Liver (tissue), 3 donors: Measurements from ENCODE around the gene RAPGEF1.

Experiments used
- CTCF ChIP-seq: fragments of 150-350 bp; IDR thresholded peaks from 2 replicates; pipeline ENCODE4 v1.5.1; 2017; ENCODE audit warnings: improper control_type of control experiment, low read depth, low read length; ENCODE audit not compliant: missing input control
- EGR1 ChIP-seq, 2 donors: IDR thresholded peaks; 2 replicates each; pipeline ENCODE4 v1.6.1; 2016 to 2018; ENCODE audit warnings: antibody characterized with exemption in 2 of 2, low read depth in 2 of 2
- FOXA1 ChIP-seq: IDR thresholded peaks from 2 replicates; pipeline ENCODE4 v1.6.1; 2016; ENCODE audit warnings: antibody characterized with exemption
- GABPA ChIP-seq, 2 donors: IDR thresholded peaks in 1 of 2; conservative IDR thresholded peaks in 1 of 2; 2 replicates each; pipeline ENCODE4 v1.6.1; 2016; ENCODE audit warnings: antibody characterized with exemption in 2 of 2, mild to moderate bottlenecking in 1 of 2, moderate library complexity in 1 of 2
- HNF4G ChIP-seq: IDR thresholded peaks from 2 replicates; pipeline ENCODE4 v1.6.1; 2016; ENCODE audit warnings: antibody characterized with exemption
- JUND ChIP-seq, 2 donors: IDR thresholded peaks; 2 replicates each; pipeline ENCODE4 v1.6.1; 2016; ENCODE audit warnings: antibody characterized with exemption in 2 of 2
- MAX ChIP-seq: IDR thresholded peaks from 2 replicates; pipeline ENCODE4 v1.6.1; 2016; ENCODE audit warnings: antibody characterized with exemption
- RAD21 ChIP-seq, 2 donors: IDR thresholded peaks; 2 replicates each; pipeline ENCODE4 v1.6.1; 2016; ENCODE audit warnings: antibody characterized with exemption in 2 of 2, mild to moderate bottlenecking in 2 of 2
- SP1 ChIP-seq: IDR thresholded peaks from 2 replicates; pipeline ENCODE4 v1.6.1; 2018; ENCODE audit warnings: antibody characterized with exemption, mild to moderate bottlenecking
- TAF1 ChIP-seq: conservative IDR thresholded peaks from 2 replicates; pipeline ENCODE4 v1.6.1; 2016; ENCODE audit warnings: antibody characterized with exemption, mild to moderate bottlenecking
- YY1 ChIP-seq: IDR thresholded peaks from 2 replicates; pipeline ENCODE4 v1.6.1; 2016; ENCODE audit warnings: antibody characterized with exemption, mild to moderate bottlenecking
- TF ChIP-seq, protein P1 (sequence below): IDR thresholded peaks from 2 replicates; pipeline ENCODE4 v1.6.1; 2016; ENCODE audit warnings: antibody characterized with exemption, mild to moderate bottlenecking
- TF ChIP-seq, protein P2 (sequence below): IDR thresholded peaks from 2 replicates; pipeline ENCODE4 v1.6.1; 2016; ENCODE audit warnings: antibody characterized with exemption
- TF ChIP-seq, protein P3 (sequence below): IDR thresholded peaks from 2 replicates; pipeline ENCODE4 v1.6.1; 2016; ENCODE audit warnings: antibody characterized with exemption
- donor health status: healthy.
- donor health status: healthy.

GRCh38 chr9:131784748-131785501 is 45.0 kb upstream of the RAPGEF1 start:
- TF ChIP-seq, protein P1, sequence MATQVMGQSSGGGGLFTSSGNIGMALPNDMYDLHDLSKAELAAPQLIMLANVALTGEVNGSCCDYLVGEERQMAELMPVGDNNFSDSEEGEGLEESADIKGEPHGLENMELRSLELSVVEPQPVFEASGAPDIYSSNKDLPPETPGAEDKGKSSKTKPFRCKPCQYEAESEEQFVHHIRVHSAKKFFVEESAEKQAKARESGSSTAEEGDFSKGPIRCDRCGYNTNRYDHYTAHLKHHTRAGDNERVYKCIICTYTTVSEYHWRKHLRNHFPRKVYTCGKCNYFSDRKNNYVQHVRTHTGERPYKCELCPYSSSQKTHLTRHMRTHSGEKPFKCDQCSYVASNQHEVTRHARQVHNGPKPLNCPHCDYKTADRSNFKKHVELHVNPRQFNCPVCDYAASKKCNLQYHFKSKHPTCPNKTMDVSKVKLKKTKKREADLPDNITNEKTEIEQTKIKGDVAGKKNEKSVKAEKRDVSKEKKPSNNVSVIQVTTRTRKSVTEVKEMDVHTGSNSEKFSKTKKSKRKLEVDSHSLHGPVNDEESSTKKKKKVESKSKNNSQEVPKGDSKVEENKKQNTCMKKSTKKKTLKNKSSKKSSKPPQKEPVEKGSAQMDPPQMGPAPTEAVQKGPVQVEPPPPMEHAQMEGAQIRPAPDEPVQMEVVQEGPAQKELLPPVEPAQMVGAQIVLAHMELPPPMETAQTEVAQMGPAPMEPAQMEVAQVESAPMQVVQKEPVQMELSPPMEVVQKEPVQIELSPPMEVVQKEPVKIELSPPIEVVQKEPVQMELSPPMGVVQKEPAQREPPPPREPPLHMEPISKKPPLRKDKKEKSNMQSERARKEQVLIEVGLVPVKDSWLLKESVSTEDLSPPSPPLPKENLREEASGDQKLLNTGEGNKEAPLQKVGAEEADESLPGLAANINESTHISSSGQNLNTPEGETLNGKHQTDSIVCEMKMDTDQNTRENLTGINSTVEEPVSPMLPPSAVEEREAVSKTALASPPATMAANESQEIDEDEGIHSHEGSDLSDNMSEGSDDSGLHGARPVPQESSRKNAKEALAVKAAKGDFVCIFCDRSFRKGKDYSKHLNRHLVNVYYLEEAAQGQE, result no peak
- TF ChIP-seq CTCF (no peak), MAX (no peak), TAF1 (no peak), FOXA1 (no peak), JUND (IDR thresholded peaks at IDR 0.05) (no peak), RAD21 (IDR thresholded peaks at IDR 0.05) (no peak), GABPA (IDR thresholded peaks at IDR 0.05 in 1 of 2, conservative IDR thresholded peaks at IDR 0.05 in 1 of 2) (no peak), HNF4G (no peak), EGR1 (IDR thresholded peaks at IDR 0.05; ENCODE audit: low read depth in 2 of 2) (no peak), YY1 (no peak), SP1 (no peak)
- TF ChIP-seq, protein P2, sequence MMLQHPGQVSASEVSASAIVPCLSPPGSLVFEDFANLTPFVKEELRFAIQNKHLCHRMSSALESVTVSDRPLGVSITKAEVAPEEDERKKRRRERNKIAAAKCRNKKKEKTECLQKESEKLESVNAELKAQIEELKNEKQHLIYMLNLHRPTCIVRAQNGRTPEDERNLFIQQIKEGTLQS, result no peak
- TF ChIP-seq, protein P3, sequence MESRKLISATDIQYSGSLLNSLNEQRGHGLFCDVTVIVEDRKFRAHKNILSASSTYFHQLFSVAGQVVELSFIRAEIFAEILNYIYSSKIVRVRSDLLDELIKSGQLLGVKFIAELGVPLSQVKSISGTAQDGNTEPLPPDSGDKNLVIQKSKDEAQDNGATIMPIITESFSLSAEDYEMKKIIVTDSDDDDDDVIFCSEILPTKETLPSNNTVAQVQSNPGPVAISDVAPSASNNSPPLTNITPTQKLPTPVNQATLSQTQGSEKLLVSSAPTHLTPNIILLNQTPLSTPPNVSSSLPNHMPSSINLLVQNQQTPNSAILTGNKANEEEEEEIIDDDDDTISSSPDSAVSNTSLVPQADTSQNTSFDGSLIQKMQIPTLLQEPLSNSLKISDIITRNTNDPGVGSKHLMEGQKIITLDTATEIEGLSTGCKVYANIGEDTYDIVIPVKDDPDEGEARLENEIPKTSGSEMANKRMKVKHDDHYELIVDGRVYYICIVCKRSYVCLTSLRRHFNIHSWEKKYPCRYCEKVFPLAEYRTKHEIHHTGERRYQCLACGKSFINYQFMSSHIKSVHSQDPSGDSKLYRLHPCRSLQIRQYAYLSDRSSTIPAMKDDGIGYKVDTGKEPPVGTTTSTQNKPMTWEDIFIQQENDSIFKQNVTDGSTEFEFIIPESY, result no peak
